ENCODE measurements around the gene GRK4.

The GRK4 gene

GRCh38 chr4:3073158-3074077 lies 110.0 kb downstream of the GRK4 start:
- H3K27ac ChIP-seq (replicated peaks; ENCODE audit: low read length): peak overlapping the region; percentile 42
- no CpG with 5 or more reads among the region's 54 CpGs for WGBS, 2 donors (ENCODE audit: extremely low coverage in 2 of 2, insufficient read length in 2 of 2, insufficient replicate concordance in 1 of 2)

GRCh38 chr4:3074078-3074845 lies 110.9 kb downstream of the GRK4 start, which contains the start of the genes HTT and HTT-AS:
HTT (plus strand) TSS chr4:3074681; CDS start chr4:3074826, 145 bp downstream.
HTT-AS (minus strand) TSS chr4:3074538.
- H3K4ac ChIP-seq (ENCODE audit: low read length): no peak within 1 kb of the TSS
- peaks cover 6 to 16% of the 10 kb centered on the region in 2 donors for H3K4me1 ChIP-seq (ENCODE audit: control insufficient read depth in 2 of 2, insufficient read depth in 1 of 2, low read depth in 1 of 2, low read length in 2 of 2)
- H3K4me2 ChIP-seq (ENCODE audit: insufficient read depth, low read length, poor library complexity, severe bottlenecking): peak within 1 kb of the TSS; percentile 78
- peak within 1 kb of the TSS; percentile 40 for H2BK120ac ChIP-seq (ENCODE audit: low read depth, low read length)
- H4K8ac ChIP-seq (ENCODE audit: low read depth, low read length): no peak within 1 kb of the TSS
- H3K79me1 ChIP-seq (ENCODE audit: low read depth, low read length): peaks cover 6% of the 10 kb centered on the region
- H3K9ac ChIP-seq (ENCODE audit: low read depth, low read length, poor library complexity): peak within 1 kb of the TSS; percentile 97
- peak within 1 kb of the TSS; percentile 89 to 100 for H3K4me3 ChIP-seq (ENCODE audit: low read length in 2 of 2)
- peak within 1 kb of the TSS; percentile 98 for H3K18ac ChIP-seq (ENCODE audit: low read length)
- peak within 1 kb of the TSS; percentile 90 for H3K14ac ChIP-seq (ENCODE audit: low read length)
- peak within 1 kb of the TSS; percentile 100 for H2AFZ ChIP-seq (ENCODE audit: low read length)
- H2BK12ac ChIP-seq (ENCODE audit: low read length): peak within 1 kb of the TSS; percentile 68
- peak within 1 kb of the TSS; percentile 85 for H2BK5ac ChIP-seq (ENCODE audit: low read length)
- peak within 1 kb of the TSS; percentile 75 for H3K27ac ChIP-seq (replicated peaks; ENCODE audit: low read length)
- peaks cover 0 to 4% of the 10 kb centered on the region in 2 donors for H3K36me3 ChIP-seq (replicated peaks in 1 of 2; ENCODE audit: control insufficient read depth in 2 of 2, insufficient read depth in 2 of 2, low read length in 2 of 2)
- H2BK15ac ChIP-seq (ENCODE audit: low read length): peak within 1 kb of the TSS; percentile 56
- peak within 1 kb of the TSS; percentile 93 for H2AK5ac ChIP-seq (ENCODE audit: low read depth, low read length)
- no peaks in the 10 kb centered on the region for H3K9me3 ChIP-seq (replicated peaks in 1 of 2; ENCODE audit: control insufficient read depth in 2 of 2, insufficient read depth in 1 of 2, low read depth in 1 of 2, low read length in 2 of 2)
- peak within 1 kb of the TSS; percentile 90 for H3K23ac ChIP-seq (ENCODE audit: low read depth, low read length, poor library complexity)
- H4K91ac ChIP-seq (ENCODE audit: low read depth, low read length, poor library complexity): no peak within 1 kb of the TSS
- H3K27me3 ChIP-seq (ENCODE audit: control insufficient read depth in 3 of 3, insufficient read depth in 3 of 3, low read depth in 1 of 3, low read length in 3 of 3): no peaks in the 10 kb centered on the region
- peak; percentile 97 for DNase-seq (ENCODE audit: low spot score)
- WGBS, 2 donors (ENCODE audit: extremely low coverage in 2 of 2, insufficient read length in 2 of 2, insufficient replicate concordance in 1 of 2): no CpG with 5 or more reads among the region's 81 CpGs

More at GRCh38 chr4:3073158-3074077, 110.0 kb downstream of the GRK4 start:
- H3K4ac ChIP-seq (ENCODE audit: low read length): no peak overlapping the region
- H3K79me1 ChIP-seq (ENCODE audit: low read depth, low read length): peaks cover 4% of the 10 kb centered on the region
- peak overlapping the region; percentile 40 for H2BK120ac ChIP-seq (ENCODE audit: low read depth, low read length)
- no peaks in the 10 kb centered on the region for H3K9me3 ChIP-seq (replicated peaks in 1 of 2; ENCODE audit: control insufficient read depth in 2 of 2, insufficient read depth in 1 of 2, low read depth in 1 of 2, low read length in 2 of 2)
- H2BK5ac ChIP-seq (ENCODE audit: low read length): peak overlapping the region; percentile 40
- H2AFZ ChIP-seq (ENCODE audit: low read length): peak overlapping the region; percentile 100
- H3K4me3 ChIP-seq (ENCODE audit: low read length in 2 of 2): peak overlapping the region; percentile 83 to 93
- peak overlapping the region; percentile 7 for H4K91ac ChIP-seq (ENCODE audit: low read depth, low read length, poor library complexity)
- peak overlapping the region; percentile 90 for H3K23ac ChIP-seq (ENCODE audit: low read depth, low read length, poor library complexity)
- peaks cover 0 to 4% of the 10 kb centered on the region in 2 donors for H3K36me3 ChIP-seq (replicated peaks in 1 of 2; ENCODE audit: control insufficient read depth in 2 of 2, insufficient read depth in 2 of 2, low read length in 2 of 2)
- peak; percentile 49 for DNase-seq (ENCODE audit: low spot score)
- peak overlapping the region; percentile 76 for H3K4me2 ChIP-seq (ENCODE audit: insufficient read depth, low read length, poor library complexity, severe bottlenecking)
- peak overlapping the region; percentile 14 for H2BK15ac ChIP-seq (ENCODE audit: low read length)
- H2BK12ac ChIP-seq (ENCODE audit: low read length): peak overlapping the region; percentile 68
- no peaks in the 10 kb centered on the region for H3K27me3 ChIP-seq (ENCODE audit: control insufficient read depth in 3 of 3, insufficient read depth in 3 of 3, low read depth in 1 of 3, low read length in 3 of 3)
- peaks cover 6 to 16% of the 10 kb centered on the region in 2 donors for H3K4me1 ChIP-seq (ENCODE audit: control insufficient read depth in 2 of 2, insufficient read depth in 1 of 2, low read depth in 1 of 2, low read length in 2 of 2)
- peak overlapping the region; percentile 97 for H3K18ac ChIP-seq (ENCODE audit: low read length)
- no peak overlapping the region for H2AK5ac ChIP-seq (ENCODE audit: low read depth, low read length)
- peak overlapping the region; percentile 68 for H3K9ac ChIP-seq (ENCODE audit: low read depth, low read length, poor library complexity)
- H3K14ac ChIP-seq (ENCODE audit: low read length): peak overlapping the region; percentile 87
- H4K8ac ChIP-seq (ENCODE audit: low read depth, low read length): no peak overlapping the region

- H3K27me3 ChIP-seq (ENCODE audit: control insufficient read depth in 3 of 3, insufficient read depth in 3 of 3, low read depth in 1 of 3, low read length in 3 of 3): no peaks in the 10 kb centered on the region
- H2BK15ac ChIP-seq (ENCODE audit: low read length): peak overlapping the region; percentile 56
- peaks cover 8% of the 10 kb centered on the region for H3K79me1 ChIP-seq (ENCODE audit: low read depth, low read length)
- peak overlapping the region; percentile 89 to 100 for H3K4me3 ChIP-seq (ENCODE audit: low read length in 2 of 2)
- H3K9me3 ChIP-seq (replicated peaks in 1 of 2; ENCODE audit: control insufficient read depth in 2 of 2, insufficient read depth in 1 of 2, low read depth in 1 of 2, low read length in 2 of 2): no peaks in the 10 kb centered on the region
- peak; percentile 73 for DNase-seq (ENCODE audit: low spot score)
- H3K4me1 ChIP-seq (ENCODE audit: control insufficient read depth in 2 of 2, insufficient read depth in 1 of 2, low read depth in 1 of 2, low read length in 2 of 2): peaks cover 6 to 16% of the 10 kb centered on the region in 2 donors
- H3K4ac ChIP-seq (ENCODE audit: low read length): no peak overlapping the region
- peak overlapping the region; percentile 97 for H3K9ac ChIP-seq (ENCODE audit: low read depth, low read length, poor library complexity)
- peak overlapping the region; percentile 100 for H2AFZ ChIP-seq (ENCODE audit: low read length)
- H2BK5ac ChIP-seq (ENCODE audit: low read length): peak overlapping the region; percentile 85
- H3K23ac ChIP-seq (ENCODE audit: low read depth, low read length, poor library complexity): peak overlapping the region; percentile 87
- H3K14ac ChIP-seq (ENCODE audit: low read length): no peak overlapping the region
- no CpG with 5 or more reads among the region's 60 CpGs for whole genome bisulfite sequencing, 2 donors (ENCODE audit: extremely low coverage in 2 of 2, insufficient read length in 2 of 2, insufficient replicate concordance in 1 of 2)
- peak overlapping the region; percentile 70 for H3K27ac ChIP-seq (replicated peaks; ENCODE audit: low read length)
- peaks cover 0 to 4% of the 10 kb centered on the region in 2 donors for H3K36me3 ChIP-seq (replicated peaks in 1 of 2; ENCODE audit: control insufficient read depth in 2 of 2, insufficient read depth in 2 of 2, low read length in 2 of 2)
- no peak overlapping the region for H2BK12ac ChIP-seq (ENCODE audit: low read length)
- peak overlapping the region; percentile 93 for H2AK5ac ChIP-seq (ENCODE audit: low read depth, low read length)
- H3K4me2 ChIP-seq (ENCODE audit: insufficient read depth, low read length, poor library complexity, severe bottlenecking): peak overlapping the region; percentile 78
- peak overlapping the region; percentile 98 for H3K18ac ChIP-seq (ENCODE audit: low read length)
- no peak overlapping the region for H4K91ac ChIP-seq (ENCODE audit: low read depth, low read length, poor library complexity)
- H4K8ac ChIP-seq (ENCODE audit: low read depth, low read length): no peak overlapping the region
- no peak overlapping the region for H2BK120ac ChIP-seq (ENCODE audit: low read depth, low read length)
These were observed 111.7 kb downstream of the GRK4 start for GRCh38 chr4:3074846-3075651.
